ENCODE results near the gene TMC3. TPM values are rescaled to one million over a fixed set of nuclear protein-coding genes. Genes with fewer than 3 reads are reported as not detected.
A peak's percentile ranks its signal among the peaks of the same experiment; 100 is the strongest.

TMC3 gene
- total and polyA plus RNA-seq, 10 of the 15 experiments (the other 5 are each of a cell fraction or from before 2014, with no cell fraction given), result 0.03 to 0.04 (median 0.04) TPM; not detected in 7

- intact Hi-C loops (cut with micrococcal nuclease; ENCODE audit: unreplicated experiment), result no loop called here
- ChIA-PET SMC1A (ENCODE audit: uncharacterized antibody, unreplicated experiment) (interaction anchor here (0.9 to 2.2 kb wide), 4 partner anchors 9 to 82 kb away, joined by 3 to 6 read pairs (median 4); no protein-coding TSS in a partner anchor), CTCF (interaction anchor here (3.7 kb wide), 1 partner anchor 91 kb away, joined by 15 read pairs; no protein-coding TSS in a partner anchor), RAD21 (ENCODE audit: unreplicated experiment) (interaction anchor here (0.7 kb wide), 1 partner anchor 31 kb away, joined by 3 read pairs; no protein-coding TSS in a partner anchor), POLR2A (no interaction called here)
- BruUV-seq (replicated peaks), result no TSS peak
- in situ Hi-C loops (cut with MboI), result no loop called here
- peak; percentile 38; the same call in 1 of the 3 replicates for ATAC-seq
- no peak overlapping the region for H3K4me3 ChIP-seq
- H3K36me3 ChIP-seq (ENCODE audit: control insufficient read depth in 2 of 2, insufficient read depth in 2 of 2, low read length in 1 of 2), result no peaks in the 10 kb centered on the region
- TF ChIP-seq CTCF (IDR thresholded peaks at IDR 0.05 in 2 of 3, conservative IDR thresholded peaks at IDR 0.05 in 1 of 3; ENCODE audit: control insufficient read depth in 2 of 3, extremely low read depth in 1 of 3, insufficient read depth in 1 of 3, low read depth in 3 of 3, low read length in 3 of 3) (peak in 2 of 3 experiments; percentile 13 to 17; a peak in 1 of 6 replicates), BCLAF1 (IDR thresholded peaks at IDR 0.05) (no peak)
- no peaks in the 10 kb centered on the region for H3K4me1 ChIP-seq (ENCODE audit: control insufficient read depth, insufficient read depth, low read length)
- no peak overlapping the region for H3K27ac ChIP-seq (ENCODE audit: control insufficient read depth, insufficient read depth)
- no peak for FAIRE-seq
- H3K9me3 ChIP-seq (replicated peaks; ENCODE audit: control insufficient read depth, insufficient read depth, low read length), result no peaks in the 10 kb centered on the region
- H3K9ac ChIP-seq (ENCODE audit: control insufficient read depth, insufficient read depth, low read length), result no peak overlapping the region
- no peak overlapping the region for H3K4me2 ChIP-seq (ENCODE audit: control insufficient read depth, insufficient read depth)
- no peaks in the 10 kb centered on the region for H4K20me1 ChIP-seq (ENCODE audit: control insufficient read depth, insufficient read depth)
- H2AFZ ChIP-seq (ENCODE audit: control insufficient read depth, low read depth, low read length), result no peak overlapping the region
- no peaks in the 10 kb centered on the region for H3K79me2 ChIP-seq (ENCODE audit: control insufficient read depth, insufficient read depth, low read length)
- DNase-seq (ENCODE audit: low read depth, low spot score), result no peak
- H3K27me3 ChIP-seq (replicated peaks in 1 of 2; ENCODE audit: control insufficient read depth in 2 of 2, insufficient read depth in 2 of 2, low read length in 1 of 2), result no peaks in the 10 kb centered on the region; a peak in 1 of 4 replicates
- WGBS (ENCODE audit: insufficient coverage, insufficient replicate concordance, low lambda C conversion rate, missing lambda C conversion rate), result 31% methylated on average over 6 of the region's 6 CpGs
These were observed 16.8 kb downstream of the TMC3 start for GRCh38 chr15:81357180-81357686.
